HEK293 (cell line): ENCODE data around the gene PFDN6.

Experiments used
- FEZF1 ChIP-seq: fragments of 450-650 bp; formaldehyde crosslinking; IDR thresholded peaks from 2 replicates; pipeline ENCODE4 v1.5.1; 2016; ENCODE audit warnings: missing biosample characterization, missing genetic modification characterization
- HOXA7 ChIP-seq: sonication (generic); formaldehyde crosslinking; IDR thresholded peaks from 2 replicates; pipeline ENCODE4 v1.8.1; 2022; ENCODE audit warnings: missing genetic modification reagents, borderline replicate concordance
- PRDM1 ChIP-seq: fragments of 450-650 bp; formaldehyde crosslinking; IDR thresholded peaks from 2 replicates; pipeline ENCODE4; 2016; ENCODE audit warnings: missing biosample characterization, missing genetic modification characterization
- SP7 ChIP-seq: fragments of 450-650 bp; formaldehyde crosslinking; IDR thresholded peaks from 2 replicates; pipeline ENCODE4 v1.5.1; 2016; ENCODE audit warnings: missing biosample characterization, missing genetic modification characterization
- YY1 ChIP-seq: fragments of 450-650 bp; formaldehyde crosslinking; IDR thresholded peaks from 2 replicates; pipeline ENCODE4 v1.5.1; 2018; ENCODE audit warnings: missing biosample characterization, missing genetic modification characterization
- ZBTB8A ChIP-seq: fragments of 450-650 bp; formaldehyde crosslinking; IDR thresholded peaks from 2 replicates; pipeline ENCODE4 v1.5.1; 2016; ENCODE audit warnings: missing biosample characterization, missing genetic modification characterization
- ZNF501 ChIP-seq: fragments of 450-650 bp; formaldehyde crosslinking; IDR thresholded peaks from 2 replicates; pipeline ENCODE4 v1.5.1; 2016; ENCODE audit warnings: missing biosample characterization, missing genetic modification characterization
- ZNF792 ChIP-seq: fragments of 450-650 bp; formaldehyde crosslinking; IDR thresholded peaks from 2 replicates; pipeline ENCODE4 v1.5.1; 2016; ENCODE audit warnings: missing biosample characterization, missing genetic modification characterization
- TF ChIP-seq, protein P1 (sequence below): fragments of 450-650 bp; formaldehyde crosslinking; IDR thresholded peaks from 2 replicates; pipeline ENCODE4 v1.5.1; 2016; ENCODE audit warnings: missing biosample characterization, missing genetic modification characterization
- TF ChIP-seq, protein P2 (sequence below): sonication (generic); formaldehyde crosslinking; IDR thresholded peaks from 2 replicates; pipeline ENCODE4 v1.8.1; 2022; ENCODE audit warnings: mild to moderate bottlenecking, moderate library complexity, missing genetic modification reagents
- TF ChIP-seq, protein P3 (sequence below): fragments of 450-650 bp; formaldehyde crosslinking; IDR thresholded peaks from 2 replicates; pipeline ENCODE4 v1.5.1; 2016; ENCODE audit warnings: missing biosample characterization, missing genetic modification characterization, low read depth
- TF ChIP-seq, protein P4 (sequence below): fragments of 450-650 bp; formaldehyde crosslinking; IDR thresholded peaks from 2 replicates; pipeline ENCODE4 v1.5.1; 2017; ENCODE audit warnings: missing biosample characterization, missing genetic modification characterization
- TF ChIP-seq, protein P5 (sequence below): fragments of 450-650 bp; formaldehyde crosslinking; IDR thresholded peaks from 2 replicates; pipeline ENCODE4 v1.5.1; 2016; ENCODE audit warnings: missing biosample characterization, missing genetic modification characterization
- TF ChIP-seq, protein P6 (sequence below): fragments of 450-650 bp; formaldehyde crosslinking; IDR thresholded peaks from 2 replicates; pipeline ENCODE4 v1.5.1; 2016; ENCODE audit warnings: missing biosample characterization, missing genetic modification characterization

DNA sequence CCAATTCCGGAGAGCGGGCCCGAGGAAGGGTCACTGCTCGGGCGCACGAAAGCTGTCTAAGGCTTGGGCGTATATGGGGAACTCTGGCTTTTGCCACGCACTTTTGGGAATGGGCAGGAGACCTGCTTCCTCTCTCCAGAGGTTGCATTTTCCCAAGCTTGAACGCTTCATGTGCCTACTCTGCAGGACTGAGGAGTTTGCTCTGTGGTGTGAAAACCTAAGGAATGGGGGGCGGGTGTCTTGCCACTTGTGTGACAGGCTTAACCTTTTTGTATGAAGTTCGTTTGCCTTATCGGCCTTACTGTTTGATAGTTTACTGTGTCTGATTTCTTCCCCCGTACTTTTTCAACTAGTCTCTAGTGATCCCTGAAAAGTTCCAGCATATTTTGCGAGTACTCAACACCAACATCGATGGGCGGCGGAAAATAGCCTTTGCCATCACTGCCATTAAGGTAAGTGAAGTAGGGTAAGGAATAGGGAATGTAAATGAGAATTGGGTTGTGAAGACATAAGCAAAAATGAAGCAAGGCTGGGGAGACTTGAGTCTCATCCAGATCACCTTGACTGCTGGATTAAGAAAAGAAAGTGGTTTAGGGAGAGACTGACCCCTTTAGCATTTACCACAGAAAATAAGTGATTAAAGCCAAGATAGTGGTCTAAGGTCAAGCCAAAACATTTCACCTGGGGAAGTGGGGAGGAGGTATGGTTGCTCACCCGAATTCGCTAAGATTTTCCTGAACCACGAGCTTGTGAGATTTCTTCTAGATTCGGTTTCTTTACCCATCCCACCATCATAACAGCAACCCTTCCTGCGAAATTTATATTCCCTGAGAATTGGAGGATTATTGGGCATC is 16.9 kb upstream of the PFDN6 start:
- TF ChIP-seq ZBTB8A (tag by site-specific recombination) (no peak), HOXA7 (CRISPR knock-in tag) (no peak), FEZF1 (tag by site-specific recombination) (no peak), ZNF501 (no peak), ZNF792 (tag by site-specific recombination) (no peak), PRDM1 (no peak), SP7 (tag by site-specific recombination) (no peak), YY1 (tag by site-specific recombination) (no peak)
- TF ChIP-seq, protein P1, sequence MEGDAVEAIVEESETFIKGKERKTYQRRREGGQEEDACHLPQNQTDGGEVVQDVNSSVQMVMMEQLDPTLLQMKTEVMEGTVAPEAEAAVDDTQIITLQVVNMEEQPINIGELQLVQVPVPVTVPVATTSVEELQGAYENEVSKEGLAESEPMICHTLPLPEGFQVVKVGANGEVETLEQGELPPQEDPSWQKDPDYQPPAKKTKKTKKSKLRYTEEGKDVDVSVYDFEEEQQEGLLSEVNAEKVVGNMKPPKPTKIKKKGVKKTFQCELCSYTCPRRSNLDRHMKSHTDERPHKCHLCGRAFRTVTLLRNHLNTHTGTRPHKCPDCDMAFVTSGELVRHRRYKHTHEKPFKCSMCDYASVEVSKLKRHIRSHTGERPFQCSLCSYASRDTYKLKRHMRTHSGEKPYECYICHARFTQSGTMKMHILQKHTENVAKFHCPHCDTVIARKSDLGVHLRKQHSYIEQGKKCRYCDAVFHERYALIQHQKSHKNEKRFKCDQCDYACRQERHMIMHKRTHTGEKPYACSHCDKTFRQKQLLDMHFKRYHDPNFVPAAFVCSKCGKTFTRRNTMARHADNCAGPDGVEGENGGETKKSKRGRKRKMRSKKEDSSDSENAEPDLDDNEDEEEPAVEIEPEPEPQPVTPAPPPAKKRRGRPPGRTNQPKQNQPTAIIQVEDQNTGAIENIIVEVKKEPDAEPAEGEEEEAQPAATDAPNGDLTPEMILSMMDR (tag by site-specific recombination): no peak
- TF ChIP-seq, protein P2, sequence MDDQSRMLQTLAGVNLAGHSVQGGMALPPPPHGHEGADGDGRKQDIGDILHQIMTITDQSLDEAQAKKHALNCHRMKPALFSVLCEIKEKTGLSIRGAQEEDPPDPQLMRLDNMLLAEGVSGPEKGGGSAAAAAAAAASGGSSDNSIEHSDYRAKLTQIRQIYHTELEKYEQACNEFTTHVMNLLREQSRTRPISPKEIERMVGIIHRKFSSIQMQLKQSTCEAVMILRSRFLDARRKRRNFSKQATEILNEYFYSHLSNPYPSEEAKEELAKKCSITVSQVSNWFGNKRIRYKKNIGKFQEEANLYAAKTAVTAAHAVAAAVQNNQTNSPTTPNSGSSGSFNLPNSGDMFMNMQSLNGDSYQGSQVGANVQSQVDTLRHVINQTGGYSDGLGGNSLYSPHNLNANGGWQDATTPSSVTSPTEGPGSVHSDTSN (CRISPR knock-in tag): no peak
- TF ChIP-seq, protein P3, sequence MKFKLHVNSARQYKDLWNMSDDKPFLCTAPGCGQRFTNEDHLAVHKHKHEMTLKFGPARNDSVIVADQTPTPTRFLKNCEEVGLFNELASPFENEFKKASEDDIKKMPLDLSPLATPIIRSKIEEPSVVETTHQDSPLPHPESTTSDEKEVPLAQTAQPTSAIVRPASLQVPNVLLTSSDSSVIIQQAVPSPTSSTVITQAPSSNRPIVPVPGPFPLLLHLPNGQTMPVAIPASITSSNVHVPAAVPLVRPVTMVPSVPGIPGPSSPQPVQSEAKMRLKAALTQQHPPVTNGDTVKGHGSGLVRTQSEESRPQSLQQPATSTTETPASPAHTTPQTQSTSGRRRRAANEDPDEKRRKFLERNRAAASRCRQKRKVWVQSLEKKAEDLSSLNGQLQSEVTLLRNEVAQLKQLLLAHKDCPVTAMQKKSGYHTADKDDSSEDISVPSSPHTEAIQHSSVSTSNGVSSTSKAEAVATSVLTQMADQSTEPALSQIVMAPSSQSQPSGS (tag by site-specific recombination): no peak
- TF ChIP-seq, protein P4, sequence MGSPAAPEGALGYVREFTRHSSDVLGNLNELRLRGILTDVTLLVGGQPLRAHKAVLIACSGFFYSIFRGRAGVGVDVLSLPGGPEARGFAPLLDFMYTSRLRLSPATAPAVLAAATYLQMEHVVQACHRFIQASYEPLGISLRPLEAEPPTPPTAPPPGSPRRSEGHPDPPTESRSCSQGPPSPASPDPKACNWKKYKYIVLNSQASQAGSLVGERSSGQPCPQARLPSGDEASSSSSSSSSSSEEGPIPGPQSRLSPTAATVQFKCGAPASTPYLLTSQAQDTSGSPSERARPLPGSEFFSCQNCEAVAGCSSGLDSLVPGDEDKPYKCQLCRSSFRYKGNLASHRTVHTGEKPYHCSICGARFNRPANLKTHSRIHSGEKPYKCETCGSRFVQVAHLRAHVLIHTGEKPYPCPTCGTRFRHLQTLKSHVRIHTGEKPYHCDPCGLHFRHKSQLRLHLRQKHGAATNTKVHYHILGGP (tag by site-specific recombination): no peak
- TF ChIP-seq, protein P5, sequence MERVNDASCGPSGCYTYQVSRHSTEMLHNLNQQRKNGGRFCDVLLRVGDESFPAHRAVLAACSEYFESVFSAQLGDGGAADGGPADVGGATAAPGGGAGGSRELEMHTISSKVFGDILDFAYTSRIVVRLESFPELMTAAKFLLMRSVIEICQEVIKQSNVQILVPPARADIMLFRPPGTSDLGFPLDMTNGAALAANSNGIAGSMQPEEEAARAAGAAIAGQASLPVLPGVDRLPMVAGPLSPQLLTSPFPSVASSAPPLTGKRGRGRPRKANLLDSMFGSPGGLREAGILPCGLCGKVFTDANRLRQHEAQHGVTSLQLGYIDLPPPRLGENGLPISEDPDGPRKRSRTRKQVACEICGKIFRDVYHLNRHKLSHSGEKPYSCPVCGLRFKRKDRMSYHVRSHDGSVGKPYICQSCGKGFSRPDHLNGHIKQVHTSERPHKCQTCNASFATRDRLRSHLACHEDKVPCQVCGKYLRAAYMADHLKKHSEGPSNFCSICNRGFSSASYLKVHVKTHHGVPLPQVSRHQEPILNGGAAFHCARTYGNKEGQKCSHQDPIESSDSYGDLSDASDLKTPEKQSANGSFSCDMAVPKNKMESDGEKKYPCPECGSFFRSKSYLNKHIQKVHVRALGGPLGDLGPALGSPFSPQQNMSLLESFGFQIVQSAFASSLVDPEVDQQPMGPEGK (tag by site-specific recombination): no peak
- TF ChIP-seq, protein P6, sequence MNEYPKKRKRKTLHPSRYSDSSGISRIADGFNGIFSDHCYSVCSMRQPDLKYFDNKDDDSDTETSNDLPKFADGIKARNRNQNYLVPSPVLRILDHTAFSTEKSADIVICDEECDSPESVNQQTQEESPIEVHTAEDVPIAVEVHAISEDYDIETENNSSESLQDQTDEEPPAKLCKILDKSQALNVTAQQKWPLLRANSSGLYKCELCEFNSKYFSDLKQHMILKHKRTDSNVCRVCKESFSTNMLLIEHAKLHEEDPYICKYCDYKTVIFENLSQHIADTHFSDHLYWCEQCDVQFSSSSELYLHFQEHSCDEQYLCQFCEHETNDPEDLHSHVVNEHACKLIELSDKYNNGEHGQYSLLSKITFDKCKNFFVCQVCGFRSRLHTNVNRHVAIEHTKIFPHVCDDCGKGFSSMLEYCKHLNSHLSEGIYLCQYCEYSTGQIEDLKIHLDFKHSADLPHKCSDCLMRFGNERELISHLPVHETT (tag by site-specific recombination): no peak
